Measurements from ENCODE around the gene SPDYE6. TPM values are rescaled to one million over a fixed set of nuclear protein-coding genes. Genes with fewer than 3 reads are reported as not detected.

Gene SPDYE6
- total and polyA plus RNA-seq, 2 of the 4 experiments (the other 2 are of a cell fraction): not detected

DNA sequence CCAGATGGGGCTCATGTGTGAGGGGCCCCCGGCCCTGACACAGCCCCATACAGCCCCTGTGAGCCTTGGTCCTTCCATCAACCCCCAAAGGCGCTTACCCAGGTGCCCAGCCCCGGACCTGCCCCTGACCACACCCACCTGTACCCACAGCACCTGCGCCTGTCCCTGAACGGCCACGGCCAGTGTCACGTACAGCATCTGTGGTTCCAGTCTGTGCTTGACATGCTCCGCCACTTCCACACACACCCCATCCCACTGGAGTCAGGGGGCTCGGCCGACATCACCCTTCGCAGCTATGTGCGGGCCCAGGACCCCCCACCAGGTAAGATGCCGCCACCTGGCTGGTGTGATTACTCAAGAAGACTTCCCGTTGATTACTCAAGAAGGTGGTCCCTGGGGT, 36.1 kb downstream of the SPDYE6 start (continued):
- TF ChIP-seq, protein P1, sequence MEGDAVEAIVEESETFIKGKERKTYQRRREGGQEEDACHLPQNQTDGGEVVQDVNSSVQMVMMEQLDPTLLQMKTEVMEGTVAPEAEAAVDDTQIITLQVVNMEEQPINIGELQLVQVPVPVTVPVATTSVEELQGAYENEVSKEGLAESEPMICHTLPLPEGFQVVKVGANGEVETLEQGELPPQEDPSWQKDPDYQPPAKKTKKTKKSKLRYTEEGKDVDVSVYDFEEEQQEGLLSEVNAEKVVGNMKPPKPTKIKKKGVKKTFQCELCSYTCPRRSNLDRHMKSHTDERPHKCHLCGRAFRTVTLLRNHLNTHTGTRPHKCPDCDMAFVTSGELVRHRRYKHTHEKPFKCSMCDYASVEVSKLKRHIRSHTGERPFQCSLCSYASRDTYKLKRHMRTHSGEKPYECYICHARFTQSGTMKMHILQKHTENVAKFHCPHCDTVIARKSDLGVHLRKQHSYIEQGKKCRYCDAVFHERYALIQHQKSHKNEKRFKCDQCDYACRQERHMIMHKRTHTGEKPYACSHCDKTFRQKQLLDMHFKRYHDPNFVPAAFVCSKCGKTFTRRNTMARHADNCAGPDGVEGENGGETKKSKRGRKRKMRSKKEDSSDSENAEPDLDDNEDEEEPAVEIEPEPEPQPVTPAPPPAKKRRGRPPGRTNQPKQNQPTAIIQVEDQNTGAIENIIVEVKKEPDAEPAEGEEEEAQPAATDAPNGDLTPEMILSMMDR (conservative IDR thresholded peaks at IDR 0.05; ENCODE audit: low read depth, low read length): no peak
- TF ChIP-seq SMC3 (IDR thresholded peaks at IDR 0.05; ENCODE audit: low read depth, low read length): no peak
- TF ChIP-seq CEBPB (IDR thresholded peaks at IDR 0.05; ENCODE audit: low read depth, low read length): no peak
- TF ChIP-seq RFX5 (IDR thresholded peaks at IDR 0.05; ENCODE audit: low read depth, low read length): no peak

DNA sequence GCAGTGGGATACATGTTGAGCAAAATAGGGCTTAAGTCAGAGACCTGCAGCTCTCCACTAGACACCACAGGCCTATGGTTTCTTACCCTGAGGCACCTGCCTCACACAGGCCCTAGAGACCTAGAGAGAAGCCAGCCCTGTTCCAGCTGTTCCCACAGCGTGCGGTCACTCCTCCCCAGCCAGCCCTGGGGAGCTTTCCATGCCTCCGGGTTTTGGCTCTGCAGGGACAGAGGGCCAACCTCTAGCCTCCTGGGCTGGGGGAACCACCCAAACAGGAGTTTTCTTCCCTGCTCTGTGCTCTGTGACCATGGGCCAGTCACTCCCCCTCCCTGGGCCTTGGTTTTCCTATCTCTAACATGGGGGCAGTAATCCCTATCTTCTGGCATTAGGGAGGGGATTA, 36.6 kb downstream of the SPDYE6 start:
- ATAC-seq (ENCODE audit: low read depth): no peak
- intact Hi-C loops (cut with micrococcal nuclease): no loop called here

More for the DNA sequence above, 36.6 kb downstream of the SPDYE6 start:
- H3K14ac ChIP-seq (replicated peaks; ENCODE audit: low read depth, low read length): no peak overlapping the region
- H3K9ac ChIP-seq (ENCODE audit: low read depth, low read length): no peak overlapping the region
- no peak overlapping the region for H2AFZ ChIP-seq (replicated peaks; ENCODE audit: low read length, poor library complexity)
- no peak overlapping the region for H2AK9ac ChIP-seq (replicated peaks; ENCODE audit: low read depth, low read length, poor library complexity)
- TF ChIP-seq RAD21 (IDR thresholded peaks at IDR 0.05; ENCODE audit: low read length) (no peak), ELK1 (IDR thresholded peaks at IDR 0.05; ENCODE audit: borderline replicate concordance, low read depth, low read length) (no peak), CHD1 (IDR thresholded peaks at IDR 0.05; ENCODE audit: low read depth, low read length) (no peak)
- TF ChIP-seq, protein P1 (conservative IDR thresholded peaks at IDR 0.05; ENCODE audit: low read depth, low read length): no peak
- H4K8ac ChIP-seq (ENCODE audit: low read depth in 2 of 2, low read length in 2 of 2): no peak overlapping the region
- H3K27me3 ChIP-seq (ENCODE audit: control insufficient read depth, insufficient read depth, low read length): no peaks in the 10 kb centered on the region
- H2BK15ac ChIP-seq (ENCODE audit: low read depth, low read length): no peak overlapping the region
- H2AK5ac ChIP-seq (ENCODE audit: low read depth, low read length): no peak overlapping the region
- no peak overlapping the region for H3K23ac ChIP-seq (ENCODE audit: low read depth, low read length)
- BruUV-seq (replicated peaks): no TSS peak
- no peak overlapping the region for H2BK5ac ChIP-seq (ENCODE audit: low read depth, low read length, poor library complexity, severe bottlenecking)
- no peak overlapping the region for H3K27ac ChIP-seq (ENCODE audit: insufficient read depth, low read length)
- H2BK120ac ChIP-seq (ENCODE audit: low read depth, low read length): no peak overlapping the region
- dilution Hi-C loops (cut with HindIII; ENCODE audit: low sequenced_read_pairs, unreplicated experiment) (no loop called here), in situ Hi-C loops (cut with MboI; ENCODE audit: low sequenced_read_pairs) (no loop called here)
- H3K4me1 ChIP-seq (ENCODE audit: control insufficient read depth, insufficient read depth, low read length): no peaks in the 10 kb centered on the region
- H3K9me3 ChIP-seq (ENCODE audit: control insufficient read depth, insufficient read depth, low read length): no peaks in the 10 kb centered on the region
- CTCF ChIA-PET: no interaction called here
- no peak overlapping the region for H3K18ac ChIP-seq (ENCODE audit: low read depth, low read length)
- no peak overlapping the region for H4K5ac ChIP-seq (ENCODE audit: low read depth, low read length)
- H4K20me1 ChIP-seq (ENCODE audit: insufficient read depth, low read length): no peaks in the 10 kb centered on the region
- H2BK20ac ChIP-seq (ENCODE audit: low read depth, low read length): no peak overlapping the region
- DNase-seq: no peak
- H3K9me1 ChIP-seq (ENCODE audit: insufficient read depth, low read length): peaks cover 4% of the 10 kb centered on the region; the same call in 1 of the 2 replicates
- H3K4me3 ChIP-seq (ENCODE audit: insufficient read depth, low read depth, low read length): no peak overlapping the region
- POLR2A ChIA-PET (ENCODE audit: unreplicated experiment): no interaction called here
- H3K4ac ChIP-seq (ENCODE audit: low read depth, low read length): no peak overlapping the region
- H3K4me2 ChIP-seq (ENCODE audit: low read depth, low read length): no peak overlapping the region
- peaks cover 1% of the 10 kb centered on the region; the same call in 1 of the 2 replicates for H3K36me3 ChIP-seq (ENCODE audit: control insufficient read depth, insufficient read depth, low read length)
- 94% methylated on average over 3 of the region's 3 CpGs; no CpG with 5 or more reads in 1 of the 2 experiments for WGBS, 2 experiments (ENCODE audit: extremely low coverage in 2 of 2, insufficient read length in 1 of 2)
- H3K79me1 ChIP-seq (ENCODE audit: low read depth in 1 of 2, low read length in 2 of 2): no peaks in the 10 kb centered on the region
- H4K91ac ChIP-seq (ENCODE audit: insufficient read depth, low read depth, low read length): no peak overlapping the region
- H3K56ac ChIP-seq (ENCODE audit: extremely low read depth, insufficient read depth, low read length): no peak overlapping the region

Data from IMR-90 (cell line).